Mucosa of rectum (tissue), 2 donors: ENCODE measurements around the gene ADAMTSL5.

ENCODE experiments used
- H3K27ac ChIP-seq, 2 donors: one replicate each; pipeline ENCODE4 v1.7.0; 2013; ENCODE audit warnings: inconsistent platforms in 2 of 2, low read depth in 2 of 2, low read length in 2 of 2
- H3K27me3 ChIP-seq, 2 donors: one replicate each; pipeline ENCODE4 v1.7.0; 2013; ENCODE audit warnings: low read length in 2 of 2; ENCODE audit not compliant: control insufficient read depth in 2 of 2, insufficient read depth in 2 of 2
- H3K36me3 ChIP-seq, 2 donors: one replicate each; pipeline ENCODE4 v1.7.0; 2013; ENCODE audit warnings: low read length in 2 of 2; ENCODE audit not compliant: control insufficient read depth in 2 of 2, insufficient read depth in 2 of 2
- H3K4me1 ChIP-seq, 2 donors: one replicate each; pipeline ENCODE4 v1.7.0; 2013; ENCODE audit warnings: low read length in 2 of 2, mild to moderate bottlenecking in 1 of 2; ENCODE audit not compliant: control insufficient read depth in 2 of 2, insufficient read depth in 2 of 2
- H3K4me3 ChIP-seq, 2 donors: one replicate each; pipeline ENCODE4 v1.7.0; 2013; ENCODE audit warnings: low read length in 2 of 2
- H3K9ac ChIP-seq, 2 donors: one replicate each; pipeline ENCODE4 v1.7.0; 2013; ENCODE audit warnings: low read length in 2 of 2, low read depth in 1 of 2, mild to moderate bottlenecking in 1 of 2
- H3K9me3 ChIP-seq, 2 donors: one replicate each; pipeline ENCODE4 v1.7.0; 2013; ENCODE audit warnings: low read length in 2 of 2; ENCODE audit not compliant: control insufficient read depth in 2 of 2
- donor health status: healthy.
- donor health status: Normal muscosa, but diverticular disease.

ADAMTSL5 gene

GRCh38 chr19:1466461-1467214 lies 46.2 kb downstream of the ADAMTSL5 start:
- Histone ChIP-seq H3K27ac (no peak overlapping the region), H3K4me1 (peaks cover 32 to 33% of the 10 kb centered on the region in 2 donors), H3K36me3 (no peaks in the 10 kb centered on the region), H3K27me3 (peaks cover 20 to 42% of the 10 kb centered on the region in 2 donors), H3K9me3 (no peaks in the 10 kb centered on the region), H3K9ac (no peak overlapping the region), H3K4me3 (no peak overlapping the region)

- H3K27ac ChIP-seq = no peak overlapping the region
- H3K4me3 ChIP-seq = no peak overlapping the region
- no peaks in the 10 kb centered on the region for H3K36me3 ChIP-seq
- H3K4me1 ChIP-seq = peaks cover 26 to 30% of the 10 kb centered on the region in 2 donors
- H3K9ac ChIP-seq = no peak overlapping the region
- H3K27me3 ChIP-seq = peaks cover 15 to 36% of the 10 kb centered on the region in 2 donors
- no peaks in the 10 kb centered on the region for H3K9me3 ChIP-seq
Measured at GRCh38 chr19:1466018-1466460, 46.8 kb downstream of the ADAMTSL5 start.

- Histone ChIP-seq H3K4me1 (peaks cover 20 to 23% of the 10 kb centered on the region in 2 donors), H3K27ac (no peak overlapping the region), H3K4me3 (no peak overlapping the region), H3K27me3 (peaks cover 12 to 32% of the 10 kb centered on the region in 2 donors), H3K36me3 (no peaks in the 10 kb centered on the region), H3K9me3 (no peaks in the 10 kb centered on the region), H3K9ac (no peak overlapping the region)
Measured at GRCh38 chr19:1465191-1466016, 47.4 kb downstream of the ADAMTSL5 start.

- H3K27me3 ChIP-seq = peaks cover 17 to 24% of the 10 kb centered on the region in 2 donors
Measured at GRCh38 chr19:1461862-1462261, 51.0 kb downstream of the ADAMTSL5 start.

GRCh38 chr19:1460033-1460995 lies 52.5 kb downstream of the ADAMTSL5 start:
- peaks cover 15 to 28% of the 10 kb centered on the region in 2 donors for H3K27me3 ChIP-seq
- H3K4me1 ChIP-seq = peaks cover 2 to 6% of the 10 kb centered on the region in 2 donors
- no peak overlapping the region for H3K27ac ChIP-seq
- no peaks in the 10 kb centered on the region for H3K36me3 ChIP-seq
- H3K9me3 ChIP-seq = no peaks in the 10 kb centered on the region
- H3K9ac ChIP-seq = no peak overlapping the region
- no peak overlapping the region for H3K4me3 ChIP-seq

More at GRCh38 chr19:1461862-1462261, 51.0 kb downstream of the ADAMTSL5 start:
- peaks cover 2 to 7% of the 10 kb centered on the region in 2 donors for H3K4me1 ChIP-seq
- H3K9me3 ChIP-seq = no peaks in the 10 kb centered on the region
- no peak overlapping the region for H3K4me3 ChIP-seq
- no peak overlapping the region for H3K27ac ChIP-seq
- H3K9ac ChIP-seq = no peak overlapping the region
- H3K36me3 ChIP-seq = no peaks in the 10 kb centered on the region

- Histone ChIP-seq H3K9ac (no peak overlapping the region), H3K4me1 (peaks cover 7 to 8% of the 10 kb centered on the region in 2 donors), H3K27ac (no peak overlapping the region), H3K36me3 (no peaks in the 10 kb centered on the region), H3K9me3 (no peaks in the 10 kb centered on the region), H3K27me3 (peaks cover 15 to 28% of the 10 kb centered on the region in 2 donors), H3K4me3 (no peak overlapping the region)
Measured at GRCh38 chr19:1459479-1459878, 53.3 kb downstream of the ADAMTSL5 start.

- Histone ChIP-seq H3K27ac (no peak overlapping the region), H3K9ac (no peak overlapping the region), H3K36me3 (no peaks in the 10 kb centered on the region), H3K9me3 (no peaks in the 10 kb centered on the region), H3K4me3 (no peak overlapping the region), H3K4me1 (peaks cover 8 to 9% of the 10 kb centered on the region in 2 donors), H3K27me3 (peaks cover 23 to 39% of the 10 kb centered on the region in 2 donors)
Measured at GRCh38 chr19:1457892-1458291, 54.9 kb downstream of the ADAMTSL5 start.

- Histone ChIP-seq H3K9ac (no peak overlapping the region), H3K4me1 (peaks cover 8 to 9% of the 10 kb centered on the region in 2 donors), H3K27ac (no peak overlapping the region), H3K9me3 (no peaks in the 10 kb centered on the region), H3K27me3 (peaks cover 30 to 47% of the 10 kb centered on the region in 2 donors), H3K36me3 (no peaks in the 10 kb centered on the region), H3K4me3 (no peak overlapping the region)
Measured at GRCh38 chr19:1457031-1457739, 55.6 kb downstream of the ADAMTSL5 start.
